CD4-positive, CD25-positive, alpha-beta regulatory T cell (primary cell): Measurements from ENCODE around the gene CYYR1. TPM values are rescaled to one million over a fixed set of nuclear protein-coding genes. Genes with fewer than 3 reads are reported as not detected.

Experiments
- ATAC-seq, 2 donors: fragments of 150-1000 bp; cut with Tn5 transposase; one replicate each; pipeline ENCODE4 v1.10.0; 2021; ENCODE audit warnings: low read depth in 2 of 2, moderate number of reproducible peaks in 2 of 2, moderate library complexity in 1 of 2
- DNase-seq, 3 donors: peaks; one replicate each; pipeline versions ENCODE4 v3.0.0 to v3.0.0-alpha.2; 2012 to 2022; ENCODE audit warnings: mixed read lengths in 1 of 3
- H3K27ac ChIP-seq: one replicate; pipeline ENCODE4 v1.7.0; 2013; ENCODE audit warnings: mild to moderate bottlenecking, low read length; ENCODE audit not compliant: insufficient read depth, poor library complexity, severe bottlenecking
- H3K27me3 ChIP-seq: one replicate; pipeline ENCODE4 v1.7.0; 2013; ENCODE audit warnings: low read length; ENCODE audit not compliant: control insufficient read depth, insufficient read depth
- H3K36me3 ChIP-seq: one replicate; pipeline ENCODE4 v1.7.0; 2013; ENCODE audit warnings: mild to moderate bottlenecking, low read length, moderate library complexity; ENCODE audit not compliant: control insufficient read depth, insufficient read depth
- H3K4me1 ChIP-seq: 2 replicates; pipeline ENCODE4 v1.7.0; 2013; ENCODE audit warnings: mild to moderate bottlenecking, low read length; ENCODE audit not compliant: insufficient read depth, control insufficient read depth, poor library complexity, severe bottlenecking
- H3K4me3 ChIP-seq: one replicate; pipeline ENCODE4 v1.7.0; 2013; ENCODE audit warnings: low read depth, mild to moderate bottlenecking, low read length, moderate library complexity
- H3K9me3 ChIP-seq, 2 experiments: 1 replicate in 1 of 2; 2 replicates in 1 of 2; pipeline ENCODE4 v1.7.0; 2013; ENCODE audit warnings: low read length in 2 of 2, mild to moderate bottlenecking in 1 of 2, moderate library complexity in 1 of 2; ENCODE audit not compliant: control insufficient read depth in 2 of 2
- H3K27ac Mint-ChIP-seq, 3 donors: one replicate each; pipeline ENCODE4 v1.8.0; 2020 to 2022; ENCODE audit warnings: mild to moderate bottlenecking in 3 of 3, mixed read lengths in 3 of 3, moderate library complexity in 2 of 3
- H3K27me3 Mint-ChIP-seq: one replicate; pipeline ENCODE4 v1.8.0; 2022; ENCODE audit warnings: mild to moderate bottlenecking, mixed read lengths
- H3K36me3 Mint-ChIP-seq: one replicate; pipeline ENCODE4 v1.8.0; 2020; ENCODE audit warnings: mixed read lengths
- H3K4me1 Mint-ChIP-seq, 4 donors: one replicate each; pipeline ENCODE4 v1.8.0; 2020 to 2022; ENCODE audit warnings: mixed read lengths in 4 of 4, mild to moderate bottlenecking in 1 of 4
- H3K4me3 Mint-ChIP-seq, 4 donors: one replicate each; pipeline ENCODE4 v1.8.0; 2020 to 2022; ENCODE audit warnings: mild to moderate bottlenecking in 4 of 4, mixed read lengths in 4 of 4, moderate library complexity in 3 of 4
- H3K9me3 Mint-ChIP-seq, 7 donors: one replicate each; pipeline ENCODE4 v1.8.0; 2020 to 2022; ENCODE audit warnings: mixed read lengths in 7 of 7, mild to moderate bottlenecking in 3 of 7, moderate library complexity in 2 of 7
- polyA plus RNA-seq, 4 donors: library from polyadenylated mRNA; unstranded; fragments of 300-500 nt; fragmentation: Illumina TruSeq; gene quantifications; one replicate each; pipeline ENCODE4 v1.2.3, GENCODE V29; 2021
- total RNA-seq: library from RNA; stranded (reverse); gene quantifications from one replicate; pipeline ENCODE4 v1.2.3, GENCODE V29; 2022

Gene CYYR1
- total and polyA plus RNA-seq, 5 donors from 2014 or later = not detected

DNA sequence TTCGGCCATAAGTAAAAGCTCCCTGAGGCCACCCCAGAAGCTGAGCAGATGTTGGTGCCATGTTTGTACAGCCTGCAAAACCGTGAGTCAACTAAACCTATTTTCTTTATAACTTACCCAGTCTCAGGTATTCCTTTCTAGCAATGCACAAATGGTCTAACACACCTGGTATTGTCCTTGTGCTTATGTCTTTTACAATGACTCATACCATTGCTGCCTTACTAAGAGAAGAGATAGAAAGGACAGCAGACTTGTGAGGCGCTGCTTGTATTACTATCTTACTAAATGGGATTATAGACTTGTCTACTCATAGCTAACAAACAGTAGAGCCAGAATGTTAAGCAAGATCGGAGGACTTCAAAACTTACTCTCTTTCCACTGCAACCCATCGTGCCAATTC, 18.5 kb upstream of the CYYR1 start:
- peaks cover 0 to 10% (median 1%) of the 10 kb centered on the region in 7 donors for H3K9me3 Mint-ChIP-seq
- no peak overlapping the region for H3K27ac Mint-ChIP-seq
- H3K27me3 Mint-ChIP-seq = no peaks in the 10 kb centered on the region
- no peak overlapping the region for H3K4me3 Mint-ChIP-seq
- Histone ChIP-seq H3K27me3 (no peaks in the 10 kb centered on the region), H3K4me3 (no peak overlapping the region), H3K4me1 (no peaks in the 10 kb centered on the region), H3K27ac (no peak overlapping the region), H3K9me3 (no peaks in the 10 kb centered on the region), H3K36me3 (no peaks in the 10 kb centered on the region)
- no peaks in the 10 kb centered on the region for H3K36me3 Mint-ChIP-seq
- H3K4me1 Mint-ChIP-seq = no peaks in the 10 kb centered on the region
- ATAC-seq (no peak), DNase-seq (no peak)

DNA sequence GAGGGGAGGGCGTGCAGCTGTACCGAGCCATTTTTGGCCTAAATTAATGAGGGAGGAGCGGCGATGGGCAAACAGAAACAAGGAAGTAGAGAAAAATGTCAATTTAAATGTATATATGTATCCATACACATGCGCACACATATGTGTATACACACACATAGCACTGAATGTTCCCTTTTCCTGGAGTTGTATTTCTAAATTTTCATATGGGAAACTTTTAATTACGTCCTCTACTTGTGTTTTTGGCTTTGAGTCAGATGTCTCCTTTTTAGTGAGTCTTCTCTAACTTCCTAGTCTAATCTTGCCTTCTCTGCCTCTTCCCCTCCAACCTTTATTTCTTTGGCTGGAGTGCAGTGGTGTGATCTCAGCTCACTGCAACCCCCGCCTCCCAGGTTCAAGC, 15.4 kb upstream of the CYYR1 start:
- no peak overlapping the region for H3K4me3 Mint-ChIP-seq

GRCh38 chr21:26587736-26588201, 14.7 kb upstream of the CYYR1 start:
- H3K27me3 Mint-ChIP-seq = no peaks in the 10 kb centered on the region

More for the DNA sequence above, 15.4 kb upstream of the CYYR1 start:
- Mint-ChIP-seq H3K36me3 (no peaks in the 10 kb centered on the region), H3K27ac (no peak overlapping the region), H3K4me1 (no peaks in the 10 kb centered on the region), H3K9me3 (peaks cover 0 to 22% (median 2%) of the 10 kb centered on the region in 7 donors), H3K27me3 (no peaks in the 10 kb centered on the region)
- H3K27ac ChIP-seq = no peak overlapping the region
- no peaks in the 10 kb centered on the region for H3K27me3 ChIP-seq
- DNase-seq (no peak), ATAC-seq (no peak)
- H3K9me3 ChIP-seq = no peaks in the 10 kb centered on the region
- no peaks in the 10 kb centered on the region for H3K36me3 ChIP-seq
- H3K4me3 ChIP-seq = no peak overlapping the region
- no peaks in the 10 kb centered on the region for H3K4me1 ChIP-seq

DNA sequence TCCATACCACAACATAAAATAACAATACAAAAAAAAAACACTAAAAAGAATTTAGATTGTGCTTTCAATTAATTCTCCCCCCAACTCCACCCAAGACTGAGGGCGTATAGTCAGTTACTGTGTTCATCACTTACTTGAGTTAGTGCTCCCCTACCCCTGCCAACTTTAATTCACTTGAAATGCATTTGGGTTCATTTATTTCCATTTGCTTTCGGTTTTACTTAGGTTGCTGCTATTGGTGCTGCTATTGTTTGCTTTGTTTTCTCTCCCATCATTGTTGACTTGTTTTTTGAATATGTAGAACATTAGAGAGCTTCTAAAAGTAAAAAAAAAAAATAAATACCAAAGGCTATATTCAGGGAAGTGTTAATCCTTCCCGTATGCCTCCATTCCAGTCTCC, 10.7 kb upstream of the CYYR1 start:
- no peaks in the 10 kb centered on the region for H3K36me3 Mint-ChIP-seq
- DNase-seq (no peak), ATAC-seq (no peak)
- no peaks in the 10 kb centered on the region for H3K36me3 ChIP-seq
- no peaks in the 10 kb centered on the region for H3K4me1 ChIP-seq
- H3K4me3 Mint-ChIP-seq = no peak overlapping the region
- no peak overlapping the region for H3K4me3 ChIP-seq
- H3K27ac Mint-ChIP-seq = no peak overlapping the region
- no peaks in the 10 kb centered on the region for H3K27me3 Mint-ChIP-seq
- H3K4me1 Mint-ChIP-seq = no peaks in the 10 kb centered on the region
- H3K27ac ChIP-seq = no peak overlapping the region
- H3K9me3 Mint-ChIP-seq = peaks cover 3 to 22% (median 9%) of the 10 kb centered on the region in 7 donors
- H3K9me3 ChIP-seq = peaks cover 0 to 8% of the 10 kb centered on the region in 2 experiments
- no peaks in the 10 kb centered on the region for H3K27me3 ChIP-seq

More at GRCh38 chr21:26587736-26588201, 14.7 kb upstream of the CYYR1 start:
- no peak overlapping the region for H3K27ac Mint-ChIP-seq
- H3K9me3 Mint-ChIP-seq = peaks cover 0 to 22% (median 2%) of the 10 kb centered on the region in 7 donors
- H3K9me3 ChIP-seq = no peaks in the 10 kb centered on the region
- no peaks in the 10 kb centered on the region for H3K36me3 ChIP-seq
- no peaks in the 10 kb centered on the region for H3K4me1 Mint-ChIP-seq
- no peak overlapping the region for H3K4me3 ChIP-seq
- no peaks in the 10 kb centered on the region for H3K36me3 Mint-ChIP-seq
- DNase-seq = no peak
- no peak overlapping the region for H3K27ac ChIP-seq
- no peak overlapping the region for H3K4me3 Mint-ChIP-seq
- H3K27me3 ChIP-seq = no peaks in the 10 kb centered on the region
- H3K4me1 ChIP-seq = no peaks in the 10 kb centered on the region
- no peak for ATAC-seq

DNA sequence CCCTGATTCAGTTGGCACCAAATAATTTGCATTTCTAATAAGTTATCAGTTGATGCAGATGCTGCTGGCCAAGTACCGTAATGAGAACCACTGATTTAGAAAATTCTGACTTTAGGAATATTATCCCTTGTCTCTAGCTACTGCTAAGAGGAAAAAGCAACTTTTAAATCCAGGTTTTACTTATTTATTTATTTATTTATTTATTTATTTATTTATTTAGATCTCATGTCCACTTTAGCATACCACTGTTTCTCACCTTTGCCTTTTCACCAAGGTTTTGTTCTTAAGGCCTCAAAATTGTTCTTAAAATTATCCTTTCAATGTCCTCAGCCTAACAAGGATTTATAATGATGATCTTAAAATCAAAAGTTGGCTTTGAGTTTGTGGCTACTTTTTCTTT, 8.7 kb upstream of the CYYR1 start:
- no peak overlapping the region for H3K4me3 Mint-ChIP-seq
- H3K9me3 Mint-ChIP-seq = peaks cover 3 to 22% (median 9%) of the 10 kb centered on the region in 7 donors
- no peaks in the 10 kb centered on the region for H3K27me3 ChIP-seq
- H3K27ac Mint-ChIP-seq = no peak overlapping the region
- peaks cover 0 to 8% of the 10 kb centered on the region in 2 experiments for H3K9me3 ChIP-seq
- no peak overlapping the region for H3K27ac ChIP-seq
- H3K36me3 Mint-ChIP-seq = no peaks in the 10 kb centered on the region
- H3K4me1 ChIP-seq = no peaks in the 10 kb centered on the region
- H3K27me3 Mint-ChIP-seq = no peaks in the 10 kb centered on the region
- H3K36me3 ChIP-seq = no peaks in the 10 kb centered on the region
- ATAC-seq (no peak), DNase-seq (no peak)
- no peak overlapping the region for H3K4me3 ChIP-seq
- no peaks in the 10 kb centered on the region for H3K4me1 Mint-ChIP-seq

DNA sequence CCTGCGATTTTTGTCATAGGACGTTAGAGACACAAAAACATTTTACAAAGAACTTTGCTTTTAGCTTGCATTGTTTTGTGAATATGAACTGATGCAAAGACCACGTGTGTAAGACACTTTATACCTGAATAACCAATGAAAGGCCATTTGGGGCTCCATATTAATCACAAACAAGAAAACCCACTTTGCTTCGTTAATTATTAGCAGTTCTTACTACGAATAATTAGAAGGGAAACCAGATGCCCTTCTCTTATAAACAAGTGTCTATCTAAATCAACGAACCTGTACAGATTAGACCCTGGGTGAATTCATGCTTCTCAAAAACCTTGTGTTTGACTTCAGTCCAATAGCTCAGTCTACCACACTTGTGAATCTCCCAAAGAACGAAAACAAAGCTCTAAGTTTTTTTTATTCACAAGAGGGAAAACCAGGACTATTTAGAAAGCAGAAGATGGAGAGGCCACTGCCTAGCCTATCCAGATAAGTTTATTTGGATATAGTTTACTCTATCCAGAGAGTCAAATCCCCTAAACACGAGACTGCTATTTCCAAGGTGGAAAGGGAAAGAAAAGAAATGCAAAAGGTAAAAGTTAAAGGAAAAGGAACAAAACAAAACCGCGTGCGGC, 897 bp downstream of the CYYR1 start:
- Histone ChIP-seq H3K9me3 (peaks cover 0 to 8% of the 10 kb centered on the region in 2 experiments), H3K36me3 (no peaks in the 10 kb centered on the region), H3K27me3 (no peaks in the 10 kb centered on the region), H3K27ac (no peak overlapping the region), H3K4me3 (no peak overlapping the region), H3K4me1 (no peaks in the 10 kb centered on the region)
- no peak for DNase-seq
- no peak overlapping the region for H3K4me3 Mint-ChIP-seq
- H3K4me1 Mint-ChIP-seq = peaks cover 0 to 4% (median 0%) of the 10 kb centered on the region in 4 donors
- no peak for ATAC-seq
- H3K27me3 Mint-ChIP-seq = peaks cover 8% of the 10 kb centered on the region
- H3K9me3 Mint-ChIP-seq = peaks cover 0 to 23% (median 5%) of the 10 kb centered on the region in 7 donors
- no peaks in the 10 kb centered on the region for H3K36me3 Mint-ChIP-seq
- no peak overlapping the region for H3K27ac Mint-ChIP-seq

DNA sequence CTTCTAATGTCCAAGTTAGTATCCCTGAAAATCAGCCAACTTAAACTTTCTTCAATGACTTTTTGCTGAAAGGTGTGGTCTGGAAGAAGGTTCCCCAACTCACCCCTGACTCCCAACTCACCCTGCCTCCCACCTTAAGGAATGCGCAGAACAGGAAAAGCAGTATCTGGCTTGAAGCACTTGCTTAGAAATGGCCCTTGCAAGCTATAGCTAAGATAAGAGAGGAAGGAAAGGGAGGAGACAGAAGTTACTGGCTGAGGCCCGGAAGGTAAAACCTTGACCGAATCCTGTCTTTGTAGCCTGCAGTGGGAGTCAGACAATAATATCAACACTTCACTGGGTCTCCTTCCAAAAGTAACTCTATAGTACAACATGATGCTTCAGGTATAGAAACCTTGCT, 2.9 kb downstream of the CYYR1 start:
- Mint-ChIP-seq H3K27me3 (peaks cover 8% of the 10 kb centered on the region), H3K4me1 (peaks cover 0 to 4% (median 0%) of the 10 kb centered on the region in 4 donors)
- H3K9me3 ChIP-seq = peaks cover 0 to 4% of the 10 kb centered on the region in 2 experiments

DNA sequence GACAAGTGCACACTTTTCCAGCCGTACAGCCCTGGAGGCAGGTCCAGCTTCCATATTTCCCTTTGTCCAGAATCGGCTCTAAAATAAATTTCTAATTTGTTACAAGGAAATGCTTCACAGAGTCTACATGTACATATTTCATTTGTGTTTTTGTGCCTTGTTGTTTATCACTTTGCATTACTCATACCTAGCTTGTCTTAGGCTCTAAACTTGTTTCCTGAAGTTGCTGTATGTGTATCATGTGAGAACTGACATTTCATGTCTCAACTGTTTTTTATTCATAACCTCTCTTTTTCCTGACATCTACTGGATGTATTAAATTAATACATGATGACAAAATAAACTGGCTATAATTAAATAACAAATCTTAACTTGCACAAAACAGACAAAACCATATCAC, 7.5 kb downstream of the CYYR1 start:
- Histone ChIP-seq H3K4me3 (no peak overlapping the region), H3K4me1 (no peaks in the 10 kb centered on the region), H3K36me3 (no peaks in the 10 kb centered on the region), H3K27ac (no peak overlapping the region), H3K27me3 (no peaks in the 10 kb centered on the region), H3K9me3 (no peaks in the 10 kb centered on the region)
- no peak overlapping the region for H3K4me3 Mint-ChIP-seq
- no peak for DNase-seq
- H3K36me3 Mint-ChIP-seq = no peaks in the 10 kb centered on the region
- no peak overlapping the region for H3K27ac Mint-ChIP-seq
- ATAC-seq = no peak
- H3K27me3 Mint-ChIP-seq = peaks cover 2% of the 10 kb centered on the region
- H3K9me3 Mint-ChIP-seq = peaks cover 0 to 13% (median under 1%) of the 10 kb centered on the region in 7 donors
- no peaks in the 10 kb centered on the region for H3K4me1 Mint-ChIP-seq

More for the DNA sequence above, 2.9 kb downstream of the CYYR1 start:
- H3K36me3 ChIP-seq = no peaks in the 10 kb centered on the region
- no peak overlapping the region for H3K4me3 Mint-ChIP-seq
- H3K27ac Mint-ChIP-seq = no peak overlapping the region
- no peaks in the 10 kb centered on the region for H3K27me3 ChIP-seq
- ATAC-seq = no peak
- H3K4me1 ChIP-seq = no peaks in the 10 kb centered on the region
- no peaks in the 10 kb centered on the region for H3K36me3 Mint-ChIP-seq
- peaks cover 0 to 23% (median 5%) of the 10 kb centered on the region in 7 donors for H3K9me3 Mint-ChIP-seq
- H3K27ac ChIP-seq = no peak overlapping the region
- DNase-seq = no peak
- no peak overlapping the region for H3K4me3 ChIP-seq
